HG02938 (cell line): Measurements from ENCODE around the gene BAHCC1.

ENCODE experiments used
- ATAC-seq: cut with Tn5 transposase; IDR thresholded peaks from one replicate; pipeline ENCODE4 v1.9.1; 2021; ENCODE audit warnings: mild to moderate bottlenecking, moderate library complexity; ENCODE audit not compliant: unreplicated experiment

The BAHCC1 gene

GRCh38 chr17:81459224-81459623 lies 64.0 kb downstream of the BAHCC1 start:
- ATAC-seq = no peak

- no peak for ATAC-seq
These were observed 64.6 kb downstream of the BAHCC1 start for GRCh38 chr17:81459864-81460263.

DNA sequence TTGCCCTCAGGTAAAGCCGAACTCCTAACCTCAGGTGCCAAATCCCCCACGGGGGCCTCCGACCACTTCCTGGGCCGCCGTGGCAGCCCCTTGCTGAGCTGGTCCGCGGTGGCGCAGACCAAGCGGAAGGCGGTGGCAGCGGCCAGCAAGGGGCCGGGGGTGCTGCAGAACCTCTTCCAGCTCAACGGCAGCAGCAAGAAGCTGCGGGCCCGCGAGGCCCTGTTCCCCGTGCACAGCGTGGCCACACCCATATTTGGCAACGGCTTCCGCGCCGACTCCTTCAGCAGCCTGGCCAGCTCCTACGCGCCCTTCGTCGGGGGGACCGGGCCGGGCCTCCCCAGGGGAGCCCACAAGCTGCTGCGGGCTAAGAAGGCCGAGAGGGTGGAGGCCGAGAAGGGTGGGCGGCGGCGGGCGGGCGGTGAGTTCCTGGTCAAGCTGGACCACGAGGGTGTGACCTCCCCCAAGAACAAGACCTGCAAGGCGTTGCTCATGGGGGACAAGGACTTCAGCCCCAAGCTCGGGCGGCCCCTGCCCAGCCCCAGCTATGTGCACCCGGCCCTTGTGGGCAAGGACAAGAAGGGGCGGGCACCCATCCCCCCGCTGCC lies 65.7 kb downstream of the BAHCC1 start:
- no peak for ATAC-seq

DNA sequence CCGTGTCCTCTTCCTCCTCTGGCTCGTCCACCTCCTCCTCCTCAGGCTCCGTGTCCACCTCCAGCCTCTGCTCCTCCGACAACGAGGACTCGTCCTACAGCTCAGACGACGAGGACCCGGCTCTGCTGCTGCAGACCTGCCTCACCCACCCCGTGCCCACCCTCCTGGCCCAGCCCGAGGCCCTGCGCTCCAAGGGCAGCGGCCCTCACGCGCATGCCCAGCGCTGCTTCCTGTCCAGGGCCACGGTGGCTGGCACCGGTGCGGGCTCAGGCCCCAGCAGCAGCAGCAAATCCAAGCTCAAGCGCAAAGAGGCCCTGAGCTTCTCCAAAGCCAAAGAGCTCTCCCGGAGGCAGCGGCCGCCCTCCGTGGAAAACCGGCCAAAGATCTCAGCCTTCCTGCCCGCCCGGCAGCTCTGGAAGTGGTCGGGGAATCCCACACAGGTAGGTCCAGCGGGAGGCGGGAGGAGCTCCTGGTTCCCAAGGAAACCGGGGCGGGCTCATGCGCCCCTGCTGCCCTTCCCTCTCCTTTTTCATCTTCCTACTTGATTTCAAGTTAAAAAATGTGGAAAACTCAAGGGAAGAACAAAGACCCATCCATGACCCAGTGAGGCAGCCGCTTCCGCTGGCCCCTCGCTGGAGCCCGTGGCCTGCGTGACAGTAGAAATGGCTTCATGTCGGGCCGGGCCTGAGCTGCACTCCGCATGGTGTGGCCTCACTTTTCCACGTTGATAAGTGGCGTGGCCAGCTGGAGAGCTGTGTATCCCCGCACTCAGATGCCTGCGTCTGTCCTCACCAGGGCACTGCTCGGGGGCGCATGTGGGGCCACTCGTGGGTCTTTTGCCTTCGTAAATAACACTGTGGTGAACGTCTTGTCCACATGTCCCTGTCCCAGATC lies 66.6 kb downstream of the BAHCC1 start:
- no peak for ATAC-seq

- no peak for ATAC-seq
These were observed 67.4 kb downstream of the BAHCC1 start for GRCh38 chr17:81462506-81463125.

DNA sequence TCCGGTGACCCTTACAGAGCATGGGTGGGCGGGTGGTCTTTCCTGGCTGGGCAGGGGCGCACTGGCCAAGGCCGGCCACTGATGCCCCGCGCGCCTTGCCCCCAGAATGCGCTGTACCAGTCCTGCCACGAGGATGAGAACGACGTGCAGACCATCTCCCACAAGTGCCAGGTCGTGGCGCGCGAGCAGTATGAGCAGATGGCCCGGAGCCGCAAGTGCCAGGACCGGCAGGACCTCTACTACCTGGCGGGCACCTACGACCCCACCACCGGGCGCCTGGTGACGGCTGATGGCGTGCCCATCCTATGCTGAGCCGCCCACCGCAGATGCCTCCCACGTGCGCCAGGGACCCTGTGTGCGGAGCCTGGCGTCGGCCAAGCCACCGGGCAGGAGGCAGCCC lies 68.2 kb downstream of the BAHCC1 start:
- ATAC-seq = no peak

GRCh38 chr17:81464586-81464985 lies 69.3 kb downstream of the BAHCC1 start:
- ATAC-seq = no peak

DNA sequence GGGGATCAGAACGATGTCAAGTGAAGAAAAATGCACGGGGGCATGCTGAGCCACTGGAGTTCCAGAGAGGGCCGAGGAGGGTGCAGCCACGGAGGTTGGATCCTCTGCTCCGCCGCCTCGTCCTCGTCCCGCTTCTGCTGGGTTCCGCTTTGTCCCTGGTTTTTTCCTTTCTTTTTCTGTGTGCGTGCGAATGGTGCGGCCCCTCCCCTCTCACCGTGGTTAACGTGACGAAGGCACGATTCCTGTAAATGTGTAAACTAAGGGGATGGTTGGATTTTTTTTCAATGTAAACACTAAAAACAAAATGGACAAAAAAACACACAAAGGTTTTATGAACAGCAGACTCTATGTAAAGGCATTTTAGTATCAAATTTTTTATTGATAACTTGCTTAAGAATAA lies 70.7 kb downstream of the BAHCC1 start:
- ATAC-seq = no peak

GRCh38 chr17:81466564-81467472 lies 71.6 kb downstream of the BAHCC1 start:
- no peak for ATAC-seq

- ATAC-seq = no peak
These were observed 73.0 kb downstream of the BAHCC1 start for GRCh38 chr17:81468111-81468769.

DNA sequence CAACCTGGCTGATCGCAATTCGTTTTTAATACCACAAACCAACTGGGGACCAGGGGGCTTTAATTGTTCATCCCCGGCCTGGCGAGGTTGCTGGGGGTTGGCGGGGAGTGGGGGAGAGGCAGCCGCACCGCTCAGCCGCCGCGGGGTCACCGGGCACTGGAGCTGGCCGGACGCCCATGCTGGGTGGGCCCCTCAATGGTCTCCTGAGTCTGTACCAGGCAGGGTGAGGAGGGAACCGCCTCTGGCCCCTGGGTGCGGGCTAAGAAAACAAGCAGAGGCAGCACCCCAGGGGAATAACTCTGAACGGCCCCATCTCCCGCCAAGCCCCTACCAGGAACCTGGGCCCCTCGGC lies 73.5 kb downstream of the BAHCC1 start:
- ATAC-seq = no peak

DNA sequence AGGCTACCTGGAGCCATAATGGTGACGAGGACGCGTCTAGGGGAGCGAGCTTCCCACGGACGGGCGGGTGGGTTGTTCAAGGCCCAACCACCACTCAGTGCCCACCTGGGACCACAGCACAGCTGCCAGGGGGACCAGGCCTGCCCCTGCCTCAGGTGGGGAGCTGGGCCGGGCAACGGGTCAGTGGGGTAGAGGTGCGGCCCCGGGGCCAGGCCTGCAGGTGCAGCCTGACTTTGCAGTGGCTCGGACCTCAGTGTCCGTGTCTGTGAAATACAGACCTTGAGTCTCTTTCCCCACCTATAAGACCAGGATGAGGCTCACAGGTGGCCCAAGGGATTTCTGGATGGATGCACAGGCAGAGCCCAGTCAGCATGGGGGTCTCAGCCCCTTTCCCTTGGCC lies 74.0 kb downstream of the BAHCC1 start:
- ATAC-seq = no peak

DNA sequence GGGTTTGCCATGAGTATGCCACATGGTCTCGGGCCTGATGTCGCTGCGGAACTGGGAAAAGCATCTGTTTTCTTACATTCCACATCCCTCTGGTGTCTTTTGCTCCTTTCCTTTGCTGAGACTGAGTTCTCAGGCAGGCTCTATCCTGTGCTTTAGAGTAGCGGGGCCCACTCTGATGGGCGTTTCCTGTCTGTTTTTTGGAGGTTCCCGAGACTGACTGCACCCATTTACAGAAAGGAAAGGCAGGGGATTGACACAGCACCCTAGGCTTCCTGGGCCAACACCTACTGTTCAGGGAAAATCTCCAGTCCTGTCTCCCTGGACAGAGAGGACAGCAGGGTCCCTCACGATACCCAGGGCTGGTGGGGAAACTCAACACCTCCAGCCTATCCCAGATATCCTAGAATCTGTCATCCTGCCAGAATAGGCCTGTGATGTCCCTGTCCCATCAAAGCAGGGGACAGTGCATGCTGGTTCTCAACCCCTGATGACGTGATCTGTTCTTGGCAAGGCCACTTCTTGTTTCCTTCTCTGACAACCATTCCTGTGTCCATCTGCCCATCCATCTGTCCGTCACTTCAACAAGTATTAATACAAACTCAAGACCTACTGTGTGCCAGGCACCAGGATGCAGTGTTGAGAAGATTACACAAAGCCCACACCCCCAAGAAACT lies 75.2 kb downstream of the BAHCC1 start:
- ATAC-seq = no peak

- no peak for ATAC-seq
These were observed 75.9 kb downstream of the BAHCC1 start for GRCh38 chr17:81470944-81471817.

- no peak for ATAC-seq
These were observed 76.7 kb downstream of the BAHCC1 start for GRCh38 chr17:81471818-81472456.

- ATAC-seq = no peak
These were observed 77.8 kb downstream of the BAHCC1 start for GRCh38 chr17:81473019-81473418.

DNA sequence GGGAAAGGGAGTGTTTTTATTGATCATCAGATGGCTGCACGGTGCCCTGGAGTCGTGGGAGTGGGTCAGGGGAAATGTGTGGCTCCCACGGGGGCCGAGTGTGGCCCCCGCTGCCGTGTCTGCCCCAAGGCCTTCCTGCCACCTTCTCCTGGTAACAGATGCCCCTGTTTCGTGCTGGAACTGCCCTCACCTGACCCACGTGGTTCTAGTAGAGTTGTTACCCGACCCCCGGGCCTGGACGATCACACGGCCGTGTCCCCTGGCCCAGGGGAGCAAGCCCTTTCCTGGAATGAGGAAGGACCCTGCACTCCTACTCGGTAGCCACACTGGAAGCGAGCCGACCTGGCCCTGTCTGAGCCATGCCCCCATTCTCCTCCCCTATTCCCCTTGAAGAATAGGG lies 79.7 kb downstream of the BAHCC1 start:
- no peak for ATAC-seq

- no peak for ATAC-seq
These were observed 80.8 kb downstream of the BAHCC1 start for GRCh38 chr17:81476097-81476496.

DNA sequence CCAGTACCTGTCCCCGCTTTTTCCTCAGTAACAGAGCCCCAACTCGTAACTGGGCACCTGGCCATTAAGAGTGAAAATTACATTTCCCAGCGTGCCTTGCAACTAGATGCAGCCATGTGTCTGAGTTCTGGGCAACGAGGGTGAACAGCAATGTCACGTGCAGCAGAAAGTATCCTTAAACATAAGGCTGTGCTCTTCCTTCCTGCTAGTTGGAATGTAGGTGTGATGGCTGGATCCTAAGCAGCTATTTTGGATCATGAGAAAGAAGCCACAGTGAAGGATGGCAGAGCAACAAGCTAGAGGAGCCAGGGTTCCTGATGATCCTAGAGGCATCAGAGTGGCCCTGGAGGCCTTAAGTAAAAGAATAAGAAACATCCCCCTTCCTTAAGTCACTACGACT lies 81.4 kb downstream of the BAHCC1 start:
- no peak for ATAC-seq
